Germinal center (tissue), 1 donor: ENCODE measurements around the gene UBR1.
"Not testable (repeated sequence)": the region's sequence is repeated elsewhere in the genome, so short reads cannot be mapped to it uniquely, and the experiment has no call there.

Experiments used
- DNase-seq: peaks from one replicate; pipeline ENCODE4 v3.0.0; 2012; ENCODE audit warnings: mixed read lengths, low spot score

Gene UBR1

DNA sequence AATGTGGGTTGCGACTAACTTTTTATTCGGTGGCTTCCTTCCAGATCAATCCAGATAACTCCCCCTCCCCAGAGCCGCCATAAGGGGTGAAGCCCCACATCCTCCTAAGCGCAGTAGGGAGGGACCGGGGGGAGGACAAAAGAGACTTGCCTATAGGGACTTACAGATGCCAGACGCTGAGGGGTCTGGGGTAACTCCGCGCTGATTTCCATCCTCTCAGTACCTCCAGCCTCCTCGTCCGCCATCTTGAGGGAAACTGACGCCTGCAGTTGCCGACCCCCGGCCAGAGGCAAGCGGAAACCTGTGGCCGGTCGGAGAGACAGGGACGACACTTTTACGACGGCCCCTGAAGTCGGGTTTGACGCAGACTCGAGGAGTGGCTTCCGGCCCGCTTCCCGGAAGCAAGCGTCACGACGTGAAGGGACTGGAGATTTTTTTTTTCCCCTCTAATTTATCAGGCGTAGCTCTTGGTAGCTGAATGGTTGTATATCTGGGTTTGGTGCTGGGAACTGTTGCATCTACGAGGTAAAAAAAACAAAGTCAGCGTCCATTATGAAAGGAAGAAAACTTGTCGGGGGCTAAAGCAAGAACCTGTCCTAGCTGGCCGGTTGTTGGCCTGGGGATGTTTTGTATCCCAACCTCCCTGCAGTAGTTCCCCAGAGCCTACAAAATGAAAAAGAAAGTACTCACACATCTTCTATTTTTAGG lies at the start of gene UBR1:
Gene UBR1 (minus strand): TSS at position 261 of the 708 bp plus-strand sequence. CDS start 16 bp downstream, at position 245.
- DNase-seq: peak; percentile 87

DNA sequence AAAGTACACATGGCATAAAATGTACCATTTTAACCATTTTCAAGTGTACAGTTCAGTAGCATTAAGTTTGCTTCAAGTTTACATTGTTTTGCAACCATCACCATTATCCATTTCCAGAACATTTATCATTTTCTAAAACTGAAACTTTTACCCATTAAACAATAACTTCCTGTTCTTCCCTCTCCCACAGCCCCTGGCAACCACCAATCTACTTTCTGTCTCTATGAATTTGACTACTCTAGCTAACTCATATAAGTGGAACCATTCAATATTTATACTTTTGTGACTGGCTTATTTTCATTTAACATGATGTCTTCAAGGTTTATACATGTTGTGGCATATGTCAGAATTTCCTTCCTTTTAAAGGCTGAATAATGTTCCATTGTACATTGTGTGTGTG lies 47.4 kb upstream of the UBR1 start:
- no peak for DNase-seq

DNA sequence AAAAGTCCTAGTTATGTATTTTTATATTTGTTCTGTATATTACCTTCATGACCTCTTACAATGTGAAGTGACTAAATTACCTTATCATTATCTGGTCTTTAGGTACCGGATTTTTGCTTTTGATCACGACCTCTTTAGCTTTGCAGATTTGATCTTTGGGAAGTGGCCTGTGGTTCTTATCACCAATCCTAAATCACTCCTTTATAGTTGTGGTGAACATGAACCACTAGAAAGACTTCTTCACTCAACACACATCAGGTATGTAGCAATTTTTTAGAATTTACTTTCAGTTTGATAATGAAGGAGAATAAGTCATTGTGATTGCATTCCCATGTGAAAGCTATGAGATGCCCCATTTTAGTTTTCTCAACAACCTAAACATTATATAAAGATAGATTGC lies 45.9 kb upstream of the UBR1 start:
- DNase-seq: no peak

- no peak for DNase-seq
These were observed 44.5 kb upstream of the UBR1 start for GRCh38 chr15:43150191-43150929.

- DNase-seq: no peak
These were observed 40.3 kb upstream of the UBR1 start for GRCh38 chr15:43146184-43146583.

DNA sequence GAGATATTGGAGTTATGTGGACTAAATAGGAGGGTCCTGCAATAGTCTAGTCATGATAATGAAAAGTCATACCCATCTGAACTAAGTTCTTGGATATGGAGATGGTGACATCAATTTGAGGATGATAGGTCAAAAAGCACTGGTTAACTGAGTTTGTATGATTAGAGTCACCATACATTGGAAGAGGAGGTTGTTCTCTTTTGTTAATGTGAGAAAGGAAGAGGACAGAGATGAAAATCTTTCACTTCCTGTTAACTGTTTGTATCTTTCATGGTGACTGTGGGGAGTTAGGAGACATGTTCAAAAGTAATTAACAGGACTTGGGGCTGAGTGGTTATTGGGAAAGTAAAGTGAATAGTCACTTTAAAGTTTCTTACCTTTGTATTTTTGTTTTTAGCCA lies 38.7 kb upstream of the UBR1 start:
- DNase-seq: no peak

GRCh38 chr15:43143203-43143941 lies 37.5 kb upstream of the UBR1 start:
- peak; percentile 25 for DNase-seq

DNA sequence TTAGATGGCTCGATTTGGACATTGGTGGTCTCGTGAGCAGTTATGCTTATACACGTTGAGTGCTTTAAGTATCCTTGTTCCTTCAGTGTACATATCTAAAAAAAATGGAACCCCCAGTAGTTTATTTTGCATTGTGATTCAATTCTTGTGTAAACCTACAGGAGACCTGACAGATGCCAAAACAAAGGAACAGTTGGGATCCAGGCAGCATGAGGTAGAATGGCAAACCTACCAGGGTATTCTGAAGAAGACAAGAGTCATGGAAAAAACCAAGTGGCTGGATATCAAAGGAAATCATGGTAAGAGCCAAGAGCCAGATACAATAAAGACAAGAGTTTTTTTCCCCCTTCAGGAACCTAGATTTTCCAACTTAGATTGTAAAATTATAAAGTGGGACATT lies 29.5 kb upstream of the UBR1 start:
- no peak for DNase-seq

DNA sequence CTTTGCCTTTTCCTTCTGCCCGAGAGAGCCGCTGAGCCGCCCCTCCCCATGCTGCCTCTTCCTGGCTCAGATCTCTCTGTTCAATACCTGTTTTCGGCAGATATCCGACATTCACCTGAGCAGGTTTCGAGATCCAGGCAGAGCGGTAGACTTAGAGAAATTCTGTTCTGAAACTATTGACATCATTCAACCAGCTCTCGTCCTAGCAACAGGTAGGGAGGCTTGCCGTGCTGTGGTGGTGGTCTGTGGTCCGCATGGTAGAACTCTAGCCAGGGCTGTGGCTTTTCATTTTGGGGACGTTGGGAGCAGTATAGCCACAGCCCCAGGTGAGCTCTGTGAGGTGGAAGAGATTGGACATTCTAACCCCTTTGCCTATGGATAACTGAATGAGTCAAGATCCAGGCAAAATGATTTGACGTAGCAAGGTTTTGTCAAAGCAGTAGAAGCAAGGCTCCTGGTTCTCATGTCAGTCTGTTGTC lies 28.4 kb upstream of the UBR1 start:
- DNase-seq: peak; percentile 16

DNA sequence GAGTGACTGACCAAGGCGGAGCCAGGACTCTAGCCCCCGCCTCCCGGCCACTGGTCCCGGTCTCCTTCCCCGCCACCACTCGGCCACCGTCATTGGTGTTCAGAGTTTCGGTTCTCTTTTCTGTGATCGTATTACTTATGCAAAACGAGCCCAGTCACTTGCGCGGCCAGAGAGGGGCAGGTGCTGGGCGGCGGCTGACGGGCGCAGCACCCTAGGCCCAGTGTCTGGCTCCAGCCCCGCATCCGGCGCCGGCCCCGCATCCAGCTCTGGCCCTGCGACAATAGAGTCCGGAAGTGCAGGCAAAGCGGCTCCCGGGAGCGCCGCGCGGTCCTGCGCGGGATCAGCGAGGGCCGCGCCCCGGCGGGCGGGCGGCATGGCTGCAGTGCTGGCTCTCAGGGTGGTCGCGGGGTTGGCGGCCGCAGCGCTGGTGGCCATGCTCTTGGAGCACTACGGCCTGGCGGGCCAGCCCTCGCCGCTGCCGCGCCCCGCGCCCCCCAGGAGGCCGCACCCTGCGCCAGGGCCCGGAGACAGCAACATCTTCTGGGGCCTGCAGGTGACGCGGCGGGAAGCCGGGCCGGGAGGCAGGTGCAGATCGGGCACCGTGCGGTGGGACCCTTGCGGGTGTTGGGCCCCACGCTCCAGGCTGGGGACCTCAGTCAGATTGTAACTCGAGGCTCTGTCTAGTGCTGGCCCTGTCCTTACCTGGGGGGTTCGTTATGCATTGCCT lies 27.8 kb upstream of the UBR1 start, which contains the start of gene TMEM62:
Gene TMEM62 (plus strand): TSS at position 157 of the 727 bp plus-strand sequence. CDS start 217 bp downstream, at position 374.
- DNase-seq: peak; percentile 91

DNA sequence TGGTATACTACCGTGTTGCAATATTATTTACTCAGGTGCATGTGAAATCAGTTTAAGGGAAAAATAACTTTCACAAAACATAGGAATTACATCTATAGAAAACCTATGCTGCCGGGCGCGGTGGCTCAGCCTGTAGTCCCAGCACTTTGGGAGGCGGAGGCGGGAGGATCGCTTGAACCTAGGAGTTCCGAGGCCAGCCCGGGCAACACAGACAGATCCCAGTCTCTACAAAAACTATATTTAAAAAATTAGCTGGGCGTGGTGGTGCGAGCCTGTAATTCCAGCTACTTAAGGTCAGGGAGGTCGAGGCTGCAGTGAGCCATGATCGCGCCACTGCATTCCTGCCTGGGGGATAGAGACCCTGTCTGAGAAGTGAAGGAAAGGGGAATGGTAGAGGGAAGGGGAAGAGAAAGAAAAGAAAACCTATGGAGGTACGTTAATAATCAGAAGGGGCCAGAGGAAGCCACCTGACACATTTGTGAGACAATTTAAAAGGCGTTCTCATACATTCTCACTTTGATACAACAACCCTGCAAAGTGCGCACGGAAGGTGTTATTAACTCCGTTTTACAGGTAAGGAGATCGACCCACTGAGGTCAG lies 27.1 kb upstream of the UBR1 start:
- DNase-seq: no peak

- DNase-seq: no peak
These were observed 23.1 kb upstream of the UBR1 start for GRCh38 chr15:43128980-43129335.

DNA sequence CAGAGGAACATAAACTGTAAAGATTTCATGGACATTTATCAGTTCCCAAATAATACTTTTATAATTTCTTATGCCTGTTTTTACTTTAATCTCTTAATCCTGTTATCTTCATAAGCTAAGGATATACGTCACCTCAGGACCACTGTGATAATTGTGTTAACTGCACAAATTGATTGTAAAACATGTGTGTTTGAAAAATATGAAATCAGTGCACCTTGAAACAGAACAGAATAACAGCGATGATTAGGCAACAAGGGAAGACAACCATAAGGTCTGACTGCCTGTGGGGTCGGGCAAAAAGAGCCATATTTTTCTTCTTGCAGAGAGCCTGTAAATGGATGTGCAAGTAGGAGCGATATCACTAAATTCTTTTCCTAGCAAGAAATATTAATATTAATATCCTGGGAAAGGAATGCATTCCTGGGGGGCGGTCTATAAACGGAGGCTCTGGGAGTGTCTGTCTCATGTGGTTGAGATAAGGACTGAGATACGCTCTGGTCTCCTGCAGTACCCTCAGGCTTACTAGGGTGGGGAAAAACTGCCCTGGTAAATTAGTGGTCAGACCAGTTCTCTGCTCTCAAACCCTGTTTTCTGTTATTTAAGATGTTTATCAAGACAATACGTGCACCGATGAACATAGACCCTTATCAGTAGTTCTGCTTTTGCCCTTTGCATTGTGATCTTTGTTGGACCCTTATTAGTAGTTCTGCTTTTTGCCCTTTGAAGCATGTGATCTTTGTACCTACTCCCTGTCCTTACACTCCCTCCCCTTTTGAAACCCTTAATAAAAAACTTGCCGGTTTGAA lies 22.5 kb upstream of the UBR1 start:
- DNase-seq: not testable (repeated sequence)

DNA sequence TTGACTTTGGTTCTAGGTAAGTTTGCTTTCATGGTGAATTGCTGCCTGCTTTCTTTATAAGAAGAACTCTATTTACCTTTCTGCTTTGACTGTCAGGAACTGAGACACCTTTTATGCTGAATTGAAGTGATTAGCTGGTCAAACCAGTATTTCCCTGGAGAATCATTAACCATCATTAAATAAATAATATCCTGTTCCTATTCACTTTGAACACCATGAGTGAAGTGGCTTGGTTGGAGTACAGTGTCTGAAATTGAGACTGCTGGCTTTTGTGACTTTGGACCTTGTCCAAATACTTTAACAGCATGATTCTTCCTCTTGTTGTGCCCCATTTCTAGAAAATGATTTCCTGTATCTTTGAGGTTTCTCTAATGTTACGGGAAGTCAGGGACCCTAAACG lies 21.9 kb upstream of the UBR1 start:
- DNase-seq: no peak

GRCh38 chr15:43126356-43126755 lies 20.5 kb upstream of the UBR1 start:
- DNase-seq: no peak

GRCh38 chr15:43125100-43125661 lies 19.3 kb upstream of the UBR1 start:
- no peak for DNase-seq

- DNase-seq: no peak
These were observed 16.0 kb upstream of the UBR1 start for GRCh38 chr15:43121863-43122262.

- DNase-seq: no peak
These were observed 13.0 kb upstream of the UBR1 start for GRCh38 chr15:43118829-43119228.

DNA sequence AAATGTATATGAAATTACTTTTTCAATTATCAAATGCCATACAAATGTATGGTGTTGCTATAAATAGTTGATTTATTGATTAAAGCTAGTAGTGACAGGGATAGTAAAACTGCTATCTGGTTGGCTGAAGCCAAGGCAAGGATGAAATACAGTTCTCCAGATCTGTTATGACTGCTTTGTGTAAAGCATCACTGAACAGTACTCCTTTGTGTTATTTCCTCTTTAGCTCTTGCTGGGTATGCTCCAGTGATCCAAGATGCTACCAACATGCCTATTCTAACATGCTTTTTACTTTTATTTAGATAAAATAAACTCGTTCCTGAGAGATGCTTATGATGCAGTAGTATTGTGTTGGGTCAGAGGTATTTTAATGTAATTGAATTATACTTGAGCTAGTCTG lies 12.4 kb upstream of the UBR1 start:
- DNase-seq: peak; percentile 65

DNA sequence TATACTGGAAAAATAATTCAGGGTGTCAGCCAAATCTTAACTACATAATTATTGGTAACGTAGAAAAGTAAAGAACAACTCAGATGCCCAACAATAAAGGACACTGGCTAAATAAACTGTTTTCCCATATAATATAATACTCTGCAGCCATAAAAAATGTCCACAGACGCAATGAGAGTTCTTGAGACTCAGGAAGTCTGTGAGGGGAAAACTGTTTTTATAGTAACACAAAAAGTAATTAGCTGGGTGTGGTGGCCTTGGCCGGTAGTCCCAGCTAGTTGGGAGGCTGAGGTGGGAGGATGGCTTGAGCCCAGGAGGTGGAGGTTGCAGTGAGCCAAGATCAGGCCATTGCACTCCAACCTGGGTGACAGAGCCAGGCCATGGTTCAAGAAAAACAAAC lies 5.5 kb upstream of the UBR1 start:
- no peak for DNase-seq
